Thyroid gland (tissue), 4 donors: ENCODE data around the gene OR5AK2. TPM values are rescaled to one million over a fixed set of nuclear protein-coding genes. Genes with fewer than 3 reads are reported as not detected.
"Not testable (repeated sequence)": the region's sequence is repeated elsewhere in the genome, so short reads cannot be mapped to it uniquely, and the experiment has no call there.

Source experiments
- DNase-seq, 2 donors: peaks; one replicate each; pipeline ENCODE4 v3.0.0-alpha.2; 2019
- H3K27ac ChIP-seq, 3 donors: fragments of 200-600 bp; sonication (generic); 1 replicate in 2 of 3; 2 replicates in 1 of 3; pipeline ENCODE4 v1.5.1; 2016 to 2019; ENCODE audit warnings: mild to moderate bottlenecking in 1 of 3, moderate library complexity in 1 of 3
- H3K27me3 ChIP-seq: fragments of 200-600 bp; sonication (generic); one replicate; pipeline ENCODE4 v1.5.1; 2019
- H3K36me3 ChIP-seq, 2 donors: fragments of 200-600 bp; sonication (generic); one replicate each; pipeline ENCODE4 v1.5.1; 2016 to 2019
- H3K4me1 ChIP-seq, 2 donors: fragments of 200-600 bp; sonication (generic); one replicate each; pipeline ENCODE4 v1.5.1; 2017 to 2019
- H3K4me3 ChIP-seq, 3 donors: fragments of 200-600 bp; sonication (generic); replicated peaks in 1 of 3; 1 replicate in 2 of 3; 2 replicates in 1 of 3; pipeline ENCODE4 v1.5.1; 2016; ENCODE audit warnings: mild to moderate bottlenecking in 1 of 3
- H3K9me3 ChIP-seq: fragments of 200-600 bp; sonication (generic); one replicate; pipeline ENCODE4 v1.5.1; 2017
- POLR2A ChIP-seq, 2 donors: fragments of 450-650 bp; IDR thresholded peaks; one replicate each; pipeline ENCODE4 v1.6.1; 2017; ENCODE audit warnings: antibody characterized with exemption in 2 of 2, mild to moderate bottlenecking in 2 of 2, moderate library complexity in 1 of 2
- WGBS, 2 donors: methylation state at CpG; one replicate each; pipeline ENCODE4 v1.1.5; 2017; 5-methylcytosine and 5-hydroxymethylcytosine counted together
- intact Hi-C: fragments of 100-400 bp; cut with DNase I; formaldehyde crosslinking; loops from one replicate; pipeline ENCODE4 v1.15.1; 2023
- total RNA-seq, 4 donors: library from RNA; depleted of rRNA; stranded (reverse); fragments of >200 nt; gene quantifications; one replicate each; pipeline ENCODE4 v1.2.3, GENCODE V29; 2016
- TF ChIP-seq, protein P1 (sequence below), 6 experiments: fragments of 200-600 bp in 3 of 6; fragments of 450-650 bp in 3 of 6; sonication (generic) in 3 of 6; IDR thresholded peaks; one replicate each; pipeline ENCODE4 v1.5.1; 2016 to 2019; ENCODE audit warnings: antibody characterized with exemption in 6 of 6, mild to moderate bottlenecking in 2 of 6, inconsistent platforms in 1 of 6, moderate library complexity in 1 of 6

OR5AK2 gene
- total RNA-seq, result not detected

- intact Hi-C loops, result no loop called here
- whole genome bisulfite sequencing, 2 donors, result 67% methylated on average over 1 of the region's 1 CpG
- Histone ChIP-seq H3K9me3 (no peaks in the 10 kb centered on the region), H3K27ac (no peak within 1 kb of the TSS), H3K4me1 (no peaks in the 10 kb centered on the region), H3K4me3 (no peak within 1 kb of the TSS), H3K36me3 (no peaks in the 10 kb centered on the region), H3K27me3 (no peaks in the 10 kb centered on the region)
- no peak for TF ChIP-seq POLR2A (IDR thresholded peaks at IDR 0.05)
- TF ChIP-seq, protein P1, sequence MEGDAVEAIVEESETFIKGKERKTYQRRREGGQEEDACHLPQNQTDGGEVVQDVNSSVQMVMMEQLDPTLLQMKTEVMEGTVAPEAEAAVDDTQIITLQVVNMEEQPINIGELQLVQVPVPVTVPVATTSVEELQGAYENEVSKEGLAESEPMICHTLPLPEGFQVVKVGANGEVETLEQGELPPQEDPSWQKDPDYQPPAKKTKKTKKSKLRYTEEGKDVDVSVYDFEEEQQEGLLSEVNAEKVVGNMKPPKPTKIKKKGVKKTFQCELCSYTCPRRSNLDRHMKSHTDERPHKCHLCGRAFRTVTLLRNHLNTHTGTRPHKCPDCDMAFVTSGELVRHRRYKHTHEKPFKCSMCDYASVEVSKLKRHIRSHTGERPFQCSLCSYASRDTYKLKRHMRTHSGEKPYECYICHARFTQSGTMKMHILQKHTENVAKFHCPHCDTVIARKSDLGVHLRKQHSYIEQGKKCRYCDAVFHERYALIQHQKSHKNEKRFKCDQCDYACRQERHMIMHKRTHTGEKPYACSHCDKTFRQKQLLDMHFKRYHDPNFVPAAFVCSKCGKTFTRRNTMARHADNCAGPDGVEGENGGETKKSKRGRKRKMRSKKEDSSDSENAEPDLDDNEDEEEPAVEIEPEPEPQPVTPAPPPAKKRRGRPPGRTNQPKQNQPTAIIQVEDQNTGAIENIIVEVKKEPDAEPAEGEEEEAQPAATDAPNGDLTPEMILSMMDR (IDR thresholded peaks at IDR 0.05), result no peak
- no peak for DNase-seq
These were observed at the start of gene OR5AK2 for GRCh38 chr11:56988614-56989013. TSS of gene OR5AK2 (plus strand) at chr11:56988914. CDS start at chr11:56988914, 0 bp downstream.

DNA sequence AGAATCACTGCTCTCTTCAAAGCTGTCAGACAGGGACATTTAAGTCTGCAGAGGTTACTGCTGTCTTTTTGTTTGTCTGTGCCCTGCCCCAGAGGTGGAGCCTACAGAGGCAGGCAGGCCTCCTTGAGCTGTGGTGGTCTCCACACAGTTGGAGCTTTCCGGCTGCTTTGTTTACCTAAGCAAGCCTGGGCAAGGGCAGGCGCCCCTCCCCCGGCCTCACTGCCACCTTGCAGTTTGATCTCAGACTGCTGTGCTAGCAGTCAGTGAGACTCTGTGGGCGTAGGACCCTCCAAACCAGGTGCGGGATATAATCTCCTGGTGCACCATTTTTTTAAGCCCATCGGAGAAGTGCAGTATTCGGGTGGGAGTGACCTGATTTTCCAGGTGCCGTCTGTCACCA lies 43.2 kb upstream of the OR5AK2 start:
- DNase-seq, H3K4me1 ChIP-seq, H3K36me3 ChIP-seq, H3K27ac ChIP-seq, H3K9me3 ChIP-seq, intact Hi-C loops, H3K4me3 ChIP-seq, H3K27me3 ChIP-seq: not testable (repeated sequence)
- WGBS, 2 donors, result 90 to 94% methylated on average over 7 to 8 of the region's 8 CpGs

- H3K4me3 ChIP-seq, result no peak overlapping the region
- no peaks in the 10 kb centered on the region for H3K27me3 ChIP-seq
- no peaks in the 10 kb centered on the region for H3K9me3 ChIP-seq
- no peak for TF ChIP-seq POLR2A (IDR thresholded peaks at IDR 0.05)
- TF ChIP-seq, protein P1 (IDR thresholded peaks at IDR 0.05), result no peak
- H3K4me1 ChIP-seq, result no peaks in the 10 kb centered on the region
- 86 to 87% methylated on average over 2 of the region's 2 CpGs for WGBS, 2 donors
- no peak for DNase-seq
- intact Hi-C loops, result no loop called here
- no peak overlapping the region for H3K27ac ChIP-seq
- no peaks in the 10 kb centered on the region for H3K36me3 ChIP-seq
These were observed 39.7 kb upstream of the OR5AK2 start for GRCh38 chr11:56948991-56949515.

DNA sequence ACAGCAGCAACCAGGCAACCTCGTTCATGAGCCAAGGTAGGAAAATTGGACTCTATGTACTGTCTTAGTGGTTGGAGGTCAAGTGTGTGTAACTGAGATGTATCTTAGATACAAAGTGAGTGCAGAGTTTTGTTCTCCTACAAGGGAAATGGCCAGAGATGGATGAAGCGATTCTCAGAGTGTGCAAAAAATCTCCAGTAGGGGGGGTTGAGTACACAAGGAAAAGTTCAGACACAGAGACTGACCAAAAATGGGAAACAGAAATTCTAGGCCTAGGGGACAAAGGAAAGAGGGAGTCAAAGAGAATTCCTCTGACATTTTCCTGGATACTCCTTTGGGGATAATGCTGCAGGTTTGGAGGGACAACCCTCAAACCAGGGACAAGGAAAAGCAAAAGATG lies 38.2 kb upstream of the OR5AK2 start:
- no peak for DNase-seq
- Histone ChIP-seq H3K27ac (no peak overlapping the region), H3K4me1 (no peaks in the 10 kb centered on the region), H3K4me3 (no peak overlapping the region), H3K9me3 (no peaks in the 10 kb centered on the region), H3K27me3 (no peaks in the 10 kb centered on the region), H3K36me3 (no peaks in the 10 kb centered on the region)
- 66 to 67% methylated on average over 2 of the region's 2 CpGs for WGBS, 2 donors
- TF ChIP-seq POLR2A (IDR thresholded peaks at IDR 0.05), result no peak
- TF ChIP-seq, protein P1 (IDR thresholded peaks at IDR 0.05), result peak in 2 of 6 experiments; percentile 26 to 28
- intact Hi-C loops, result no loop called here

- H3K9me3 ChIP-seq, H3K4me1 ChIP-seq, H3K27ac ChIP-seq, intact Hi-C loops, H3K4me3 ChIP-seq, H3K36me3 ChIP-seq, H3K27me3 ChIP-seq, DNase-seq: not testable (repeated sequence)
- WGBS, 2 donors, result 96% methylated on average over 1 of the region's 1 CpG
These were observed 34.8 kb upstream of the OR5AK2 start for GRCh38 chr11:56953907-56954306.

DNA sequence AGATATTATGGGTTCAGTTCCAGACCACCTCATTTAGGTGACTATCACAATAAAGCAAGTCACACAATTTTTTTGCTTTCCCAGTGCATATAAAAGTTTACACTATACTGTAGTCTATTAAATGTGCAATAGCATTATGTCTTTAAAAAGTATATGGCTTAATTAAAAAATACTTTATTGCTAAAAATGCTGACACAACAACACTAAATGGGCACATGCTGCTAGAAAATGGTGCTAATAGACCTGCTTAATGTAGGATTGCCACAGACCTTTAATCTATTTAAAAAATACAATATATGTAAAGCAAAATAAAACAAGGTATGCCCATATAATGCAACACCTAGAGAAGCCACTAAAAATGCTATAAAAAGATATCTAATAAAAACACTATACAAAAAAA lies 27.1 kb upstream of the OR5AK2 start:
- DNase-seq, result no peak
- H3K4me1 ChIP-seq, result no peaks in the 10 kb centered on the region
- H3K4me3 ChIP-seq, result no peak overlapping the region
- no peak overlapping the region for H3K27ac ChIP-seq
- no peaks in the 10 kb centered on the region for H3K27me3 ChIP-seq
- intact Hi-C loops, result no loop called here
- no peaks in the 10 kb centered on the region for H3K9me3 ChIP-seq
- no peaks in the 10 kb centered on the region for H3K36me3 ChIP-seq
- TF ChIP-seq, protein P1 (IDR thresholded peaks at IDR 0.05), result no peak
- TF ChIP-seq POLR2A (IDR thresholded peaks at IDR 0.05), result no peak
